HepG2 (cell line): ENCODE data around the gene CREG1. TPM values are rescaled to one million over a fixed set of nuclear protein-coding genes. Genes with fewer than 3 reads are reported as not detected.

ENCODE experiments used
- ATAC-seq: fragments of 200-7000 bp; cut with Tn5 transposase; 3 replicates; pipeline ENCODE4 v1.9.1; 2020; ENCODE audit warnings: mild to moderate bottlenecking, moderate library complexity
- BruUV-seq: library from RNA; stranded (reverse); fragments of 400-500 nt; replicated peaks from 2 replicates; lab custom pipeline; 2021; lab: Mats Ljungman, UMichigan
- CTCF ChIA-PET: fragments of 300-600 bp; formaldehyde crosslinking; extraction: SDS; loops from one replicate; lab custom pipeline; 2021; ENCODE audit warnings: low total read pairs, inconsistent platforms, low intra/inter-chr PET ratio; lab: Yijun Ruan, JAX
- POLR2A ChIA-PET: fragments of 350-600 bp; sonication (Branson Sonifier 250); formaldehyde crosslinking; loops from one replicate; lab custom pipeline; 2020; ENCODE audit warnings: antibody characterized with exemption, inconsistent platforms; lab: Yijun Ruan, JAX
- DNase-seq: peaks from one replicate; pipeline ENCODE4 v3.0.0-alpha.2; 2015; ENCODE audit warnings: low spot score
- FAIRE-seq: peaks from 3 replicates; lab custom pipeline; 2011; peaks lifted over from hg19 to GRCh38; lab: Jason Lieb, UNC
- H2AFZ ChIP-seq: one replicate; pipeline ENCODE4 v1.6.1; 2011; ENCODE audit warnings: low read length, inconsistent platforms
- H3K27ac ChIP-seq: fragments of 300-600 bp; 3 replicates; pipeline ENCODE4 v1.8.0; 2011; ENCODE audit warnings: mixed run types, mild to moderate bottlenecking, mixed read lengths, low read length, inconsistent platforms; ENCODE audit not compliant: insufficient read depth; ENCODE audit errors: extremely low read length
- H3K27me3 ChIP-seq, 2 experiments: fragments of 200-600 bp in 1 of 2; 2 replicates in 1 of 2; 3 replicates in 1 of 2; pipeline versions ENCODE4 v1.6.0 to v1.8.0; 2011; ENCODE audit warnings: low read length in 2 of 2, mild to moderate bottlenecking in 2 of 2, moderate library complexity in 2 of 2, inconsistent platforms in 1 of 2; ENCODE audit not compliant: insufficient read depth in 2 of 2, control insufficient read depth in 1 of 2
- H3K36me3 ChIP-seq, 2 experiments: fragments of 200-600 bp in 1 of 2; replicated peaks in 1 of 2; 2 replicates in 1 of 2; 3 replicates in 1 of 2; pipeline versions ENCODE4 v1.5.1 to v1.8.0; 2011; ENCODE audit warnings: low read length in 2 of 2, inconsistent platforms in 1 of 2; ENCODE audit not compliant: insufficient read depth in 2 of 2, control insufficient read depth in 1 of 2
- H3K4me1 ChIP-seq: 2 replicates; pipeline ENCODE4 v1.5.1; 2012; ENCODE audit warnings: low read length, inconsistent platforms; ENCODE audit not compliant: insufficient read depth
- H3K4me2 ChIP-seq: 2 replicates; pipeline ENCODE4 v1.6.0; 2011; ENCODE audit warnings: low read depth, low read length, inconsistent platforms
- H3K4me3 ChIP-seq, 3 experiments: fragments of 200-600 bp in 1 of 3; sonication (generic), shearing (Covaris generic) in 1 of 3; replicated peaks in 1 of 3; 2 replicates each; pipeline ENCODE4 v1.5.1; 2011 to 2016; ENCODE audit warnings: low read length in 3 of 3, inconsistent platforms in 2 of 3, low read depth in 2 of 3, mild to moderate bottlenecking in 2 of 3, control low read depth in 1 of 3, mixed read lengths in 1 of 3; ENCODE audit not compliant: insufficient read depth in 1 of 3
- H3K79me2 ChIP-seq: one replicate; pipeline ENCODE4 v1.6.1; 2011; ENCODE audit warnings: low read length, inconsistent platforms; ENCODE audit not compliant: insufficient read depth
- H3K9ac ChIP-seq: 2 replicates; pipeline ENCODE4 v1.6.0; 2011; ENCODE audit warnings: mild to moderate bottlenecking, low read depth, low read length, inconsistent platforms; ENCODE audit not compliant: insufficient read depth
- H3K9me3 ChIP-seq: 2 replicates; pipeline ENCODE4 v1.5.1; 2012; ENCODE audit warnings: mild to moderate bottlenecking, low read length
- H4K20me1 ChIP-seq: 2 replicates; pipeline ENCODE4 v1.6.0; 2011; ENCODE audit warnings: inconsistent platforms, mild to moderate bottlenecking, low read length, moderate library complexity; ENCODE audit not compliant: insufficient read depth
- AGO1 ChIP-seq: fragments of 200-400 bp; formaldehyde crosslinking; IDR thresholded peaks from 2 replicates; pipeline ENCODE4 v1.6.1; 2017; ENCODE audit warnings: mild to moderate bottlenecking, low read depth, low read length, moderate library complexity; ENCODE audit not compliant: poor library complexity, severe bottlenecking
- ATF5 ChIP-seq: sonication (generic); formaldehyde crosslinking; IDR thresholded peaks from 2 replicates; pipeline ENCODE4 v1.4.0; 2020; ENCODE audit warnings: mild to moderate bottlenecking, low read depth, missing genetic modification reagents
- HDAC6 ChIP-seq: fragments of 200-600 bp; sonication (generic); IDR thresholded peaks from 2 replicates; pipeline ENCODE4 v1.7.0; 2017; ENCODE audit warnings: mild to moderate bottlenecking, antibody characterized with exemption, low read length, low read depth
- JDP2 ChIP-seq: sonication (generic); formaldehyde crosslinking; IDR thresholded peaks from 2 replicates; pipeline ENCODE4 v1.8.1; 2022; ENCODE audit warnings: missing genetic modification reagents, borderline replicate concordance
- MIER3 ChIP-seq: IDR thresholded peaks from 2 replicates; pipeline ENCODE4 v1.6.1; 2016; ENCODE audit warnings: missing compliant biosample characterization, borderline replicate concordance
- SNRNP70 ChIP-seq: fragments of 200-400 bp; formaldehyde crosslinking; IDR thresholded peaks from 2 replicates; pipeline ENCODE4 v1.6.1; 2017; ENCODE audit warnings: mild to moderate bottlenecking, low read depth, low read length, moderate library complexity
- XBP1 ChIP-seq: sonication (generic); formaldehyde crosslinking; IDR thresholded peaks from 2 replicates; pipeline ENCODE4 v1.5.0; 2020; ENCODE audit warnings: missing genetic modification reagents
- ZNF17 ChIP-seq: sonication (generic); formaldehyde crosslinking; IDR thresholded peaks from 2 replicates; pipeline ENCODE4 v1.5.0; 2020; ENCODE audit warnings: mild to moderate bottlenecking, missing genetic modification reagents
- ZNF33A ChIP-seq: sonication (generic); formaldehyde crosslinking; IDR thresholded peaks from 2 replicates; pipeline ENCODE4 v1.5.1; 2020; ENCODE audit warnings: missing genetic modification reagents, mild to moderate bottlenecking, moderate library complexity, borderline replicate concordance
- ZNF430 ChIP-seq: sonication (generic); formaldehyde crosslinking; IDR thresholded peaks from 2 replicates; pipeline ENCODE4 v1.9.0; 2021; ENCODE audit warnings: mild to moderate bottlenecking, missing genetic modification reagents
- ZNF652 ChIP-seq: IDR thresholded peaks from 2 replicates; pipeline ENCODE4 v1.6.1; 2016; ENCODE audit warnings: low read depth, borderline replicate concordance
- WGBS: methylation state at CpG from one replicate; pipeline ENCODE4 v1.1.6; 2017; ENCODE audit warnings: low lambda C conversion rate; 5-methylcytosine and 5-hydroxymethylcytosine counted together
- in situ Hi-C: cut with HindIII; loops from 2 replicates; pipeline ENCODE4 v1.10.0; 2017; ENCODE audit warnings: low pct_unique_long_range_greater_than_20kb; ENCODE audit not compliant: extremely low pct_ligation_motif_present
- intact Hi-C: fragments of 100-400 bp; cut with micrococcal nuclease; formaldehyde crosslinking; loops from one replicate; pipeline ENCODE4 v1.10.0; 2022; ENCODE audit not compliant: unreplicated experiment
- polyA plus RNA-seq, 8 experiments: library from polyadenylated mRNA; depleted of rRNA in 3 of 8; stranded (reverse) in 7 of 8; unstranded in 1 of 8; fragments of >200 nt; fragmentation: Illumina TruSeq in 4 of 8; extraction: Trizol in 4 of 8; gene quantifications; 2 replicates each; pipeline versions ENCODE4 v1.2.1 to v1.2.3, GENCODE V29; 2011 to 2016; ENCODE audit warnings: low read depth in 4 of 8, missing spikeins in 1 of 8, mixed read lengths in 1 of 8; ENCODE audit not compliant: insufficient read depth in 1 of 8
- total RNA-seq, 5 experiments: library from RNA; depleted of rRNA; stranded (reverse); fragments of >200 nt; fragmentation: Illumina TruSeq; extraction: Trizol; gene quantifications; 2 replicates each; pipeline ENCODE4 v1.2.3, GENCODE V29; 2016; ENCODE audit warnings: low read depth in 1 of 5
- TF ChIP-seq, protein P1 (sequence below): IDR thresholded peaks from 2 replicates; pipeline ENCODE4 v1.6.1; 2016; ENCODE audit warnings: missing compliant biosample characterization, missing genetic modification reagents, borderline replicate concordance
- TF ChIP-seq, protein P2 (sequence below): sonication (generic); formaldehyde crosslinking; IDR thresholded peaks from one replicate; pipeline ENCODE4 v1.5.1; 2020; ENCODE audit warnings: mild to moderate bottlenecking, missing genetic modification reagents; ENCODE audit errors: not compliant biosample characterization
- TF ChIP-seq, protein P3 (sequence below): sonication (generic); formaldehyde crosslinking; IDR thresholded peaks from 2 replicates; pipeline ENCODE4 v1.8.1; 2023; ENCODE audit warnings: mild to moderate bottlenecking, missing genetic modification reagents, borderline replicate concordance

Gene CREG1
- total and polyA plus RNA-seq, 2 of the 13 experiments (the other 11 are each of a cell fraction or from before 2014, with no cell fraction given), result 31.3 to 33.5 TPM

DNA sequence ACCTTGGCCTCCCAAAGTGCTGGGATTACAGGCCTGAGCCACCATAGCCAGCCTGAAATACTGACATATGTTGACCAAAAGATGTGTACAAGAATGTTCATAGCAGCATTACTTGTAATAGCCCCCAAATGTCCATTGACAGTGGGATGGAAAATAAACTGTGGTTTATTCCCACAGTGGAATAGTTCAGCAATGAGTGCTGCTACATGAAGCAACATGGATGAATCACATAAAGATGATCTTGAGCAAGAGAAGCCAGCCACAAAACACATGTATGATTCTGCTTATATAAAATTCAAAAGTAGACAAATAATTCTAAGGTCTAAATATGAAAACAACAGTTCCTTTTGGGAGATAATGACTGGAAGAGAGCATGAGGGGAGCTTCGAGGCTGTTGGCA, 9.1 kb upstream of the CREG1 start:
- CTCF ChIA-PET, result no interaction called here
- in situ Hi-C loops, result no loop called here
- peaks cover 0 to 29% of the 10 kb centered on the region in 2 experiments; a peak in 1 of 5 replicates for H3K27me3 ChIP-seq
- DNase-seq (no peak), FAIRE-seq (no peak), ATAC-seq (no peak)
- no peak overlapping the region for H3K9ac ChIP-seq
- H4K20me1 ChIP-seq, result no peaks in the 10 kb centered on the region
- H3K4me3 ChIP-seq, result no peak overlapping the region
- BruUV-seq, result no TSS peak
- POLR2A ChIA-PET, result no interaction called here
- no peak overlapping the region for H2AFZ ChIP-seq
- H3K4me1 ChIP-seq, result no peaks in the 10 kb centered on the region
- no peaks in the 10 kb centered on the region for H3K9me3 ChIP-seq
- H3K4me2 ChIP-seq, result no peak overlapping the region
- no peaks in the 10 kb centered on the region for H3K36me3 ChIP-seq
- no peaks in the 10 kb centered on the region for H3K79me2 ChIP-seq
- WGBS, result 0% methylated on average over 1 of the region's 1 CpG
- no peak overlapping the region for H3K27ac ChIP-seq
- TF ChIP-seq JDP2, result no peak
- no peak for TF ChIP-seq SNRNP70
- TF ChIP-seq, protein P1, sequence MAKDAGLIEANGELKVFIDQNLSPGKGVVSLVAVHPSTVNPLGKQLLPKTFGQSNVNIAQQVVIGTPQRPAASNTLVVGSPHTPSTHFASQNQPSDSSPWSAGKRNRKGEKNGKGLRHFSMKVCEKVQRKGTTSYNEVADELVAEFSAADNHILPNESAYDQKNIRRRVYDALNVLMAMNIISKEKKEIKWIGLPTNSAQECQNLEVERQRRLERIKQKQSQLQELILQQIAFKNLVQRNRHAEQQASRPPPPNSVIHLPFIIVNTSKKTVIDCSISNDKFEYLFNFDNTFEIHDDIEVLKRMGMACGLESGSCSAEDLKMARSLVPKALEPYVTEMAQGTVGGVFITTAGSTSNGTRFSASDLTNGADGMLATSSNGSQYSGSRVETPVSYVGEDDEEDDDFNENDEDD (CRISPR knock-in tag), result no peak
- TF ChIP-seq XBP1 (CRISPR knock-in tag), result no peak
- TF ChIP-seq, protein P2, sequence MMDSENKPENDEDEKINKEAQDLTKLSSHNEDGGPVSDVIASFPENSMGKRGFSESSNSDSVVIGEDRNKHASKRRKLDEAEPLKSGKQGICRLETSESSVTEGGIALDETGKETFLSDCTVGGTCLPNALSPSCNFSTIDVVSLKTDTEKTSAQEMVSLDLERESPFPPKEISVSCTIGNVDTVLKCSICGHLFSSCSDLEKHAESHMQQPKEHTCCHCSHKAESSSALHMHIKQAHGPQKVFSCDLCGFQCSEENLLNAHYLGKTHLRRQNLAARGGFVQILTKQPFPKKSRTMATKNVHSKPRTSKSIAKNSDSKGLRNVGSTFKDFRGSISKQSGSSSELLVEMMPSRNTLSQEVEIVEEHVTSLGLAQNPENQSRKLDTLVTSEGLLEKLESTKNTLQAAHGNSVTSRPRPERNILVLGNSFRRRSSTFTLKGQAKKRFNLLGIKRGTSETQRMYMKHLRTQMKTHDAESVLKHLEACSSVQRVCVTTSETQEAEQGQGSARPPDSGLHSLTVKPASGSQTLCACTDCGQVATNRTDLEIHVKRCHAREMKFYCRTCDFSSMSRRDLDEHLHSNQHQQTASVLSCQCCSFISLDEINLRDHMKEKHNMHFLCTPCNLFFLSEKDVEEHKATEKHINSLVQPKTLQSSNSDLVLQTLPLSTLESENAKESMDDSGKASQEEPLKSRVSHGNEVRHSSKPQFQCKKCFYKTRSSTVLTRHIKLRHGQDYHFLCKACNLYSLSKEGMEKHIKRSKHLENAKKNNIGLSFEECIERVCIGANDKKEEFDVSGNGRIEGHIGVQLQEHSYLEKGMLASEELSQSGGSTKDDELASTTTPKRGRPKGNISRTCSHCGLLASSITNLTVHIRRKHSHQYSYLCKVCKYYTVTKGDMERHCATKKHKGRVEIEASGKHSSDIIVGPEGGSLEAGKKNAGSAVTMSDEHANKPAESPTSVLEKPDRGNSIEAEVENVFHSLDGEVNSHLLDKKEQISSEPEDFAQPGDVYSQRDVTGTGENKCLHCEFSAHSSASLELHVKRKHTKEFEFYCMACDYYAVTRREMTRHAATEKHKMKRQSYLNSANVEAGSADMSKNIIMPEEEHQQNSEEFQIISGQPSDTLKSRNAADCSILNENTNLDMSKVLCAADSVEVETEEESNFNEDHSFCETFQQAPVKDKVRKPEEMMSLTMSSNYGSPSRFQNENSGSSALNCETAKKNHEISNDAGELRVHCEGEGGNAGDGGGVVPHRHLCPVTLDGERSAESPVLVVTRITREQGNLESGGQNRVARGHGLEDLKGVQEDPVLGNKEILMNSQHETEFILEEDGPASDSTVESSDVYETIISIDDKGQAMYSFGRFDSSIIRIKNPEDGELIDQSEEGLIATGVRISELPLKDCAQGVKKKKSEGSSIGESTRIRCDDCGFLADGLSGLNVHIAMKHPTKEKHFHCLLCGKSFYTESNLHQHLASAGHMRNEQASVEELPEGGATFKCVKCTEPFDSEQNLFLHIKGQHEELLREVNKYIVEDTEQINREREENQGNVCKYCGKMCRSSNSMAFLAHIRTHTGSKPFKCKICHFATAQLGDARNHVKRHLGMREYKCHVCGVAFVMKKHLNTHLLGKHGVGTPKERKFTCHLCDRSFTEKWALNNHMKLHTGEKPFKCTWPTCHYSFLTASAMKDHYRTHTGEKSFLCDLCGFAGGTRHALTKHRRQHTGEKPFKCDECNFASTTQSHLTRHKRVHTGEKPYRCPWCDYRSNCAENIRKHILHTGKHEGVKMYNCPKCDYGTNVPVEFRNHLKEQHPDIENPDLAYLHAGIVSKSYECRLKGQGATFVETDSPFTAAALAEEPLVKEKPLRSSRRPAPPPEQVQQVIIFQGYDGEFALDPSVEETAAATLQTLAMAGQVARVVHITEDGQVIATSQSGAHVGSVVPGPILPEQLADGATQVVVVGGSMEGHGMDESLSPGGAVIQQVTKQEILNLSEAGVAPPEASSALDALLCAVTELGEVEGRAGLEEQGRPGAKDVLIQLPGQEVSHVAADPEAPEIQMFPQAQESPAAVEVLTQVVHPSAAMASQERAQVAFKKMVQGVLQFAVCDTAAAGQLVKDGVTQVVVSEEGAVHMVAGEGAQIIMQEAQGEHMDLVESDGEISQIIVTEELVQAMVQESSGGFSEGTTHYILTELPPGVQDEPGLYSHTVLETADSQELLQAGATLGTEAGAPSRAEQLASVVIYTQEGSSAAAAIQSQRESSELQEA (CRISPR knock-in tag), result no peak
- TF ChIP-seq ZNF430 (CRISPR knock-in tag), result no peak
- no peak for TF ChIP-seq ZNF17 (CRISPR knock-in tag)
- TF ChIP-seq ZNF33A, result no peak
- no peak for TF ChIP-seq AGO1
- TF ChIP-seq HDAC6, result no peak
- TF ChIP-seq ZNF652 (CRISPR knock-in tag), result no peak
- no peak for TF ChIP-seq MIER3 (CRISPR knock-in tag)
- TF ChIP-seq, protein P3, sequence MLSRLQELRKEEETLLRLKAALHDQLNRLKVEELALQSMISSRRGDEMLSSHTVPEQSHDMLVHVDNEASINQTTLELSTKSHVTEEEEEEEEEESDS (CRISPR knock-in tag), result no peak
- TF ChIP-seq ATF5, result no peak
- intact Hi-C loops, result no loop called here
